ENCODE results near the gene ZC3H15. TPM values are rescaled to one million over a fixed set of nuclear protein-coding genes. Genes with fewer than 3 reads are reported as not detected.
A peak's percentile ranks its signal among the peaks of the same experiment; 100 is the strongest.
"Not testable (repeated sequence)": the region's sequence is repeated elsewhere in the genome, so short reads cannot be mapped to it uniquely, and the experiment has no call there.

The ZC3H15 gene
- total RNA-seq (2014; rRNA removed; shearing (Covaris generic)), result 116 and 132 TPM in 2 replicates
- polyA plus RNA-seq (2014; cell fraction: nucleus; rRNA removed), result 81.9 and 159 TPM in 2 replicates

GRCh38 chr2:186485871-186486650 lies at the start of gene ZC3H15:
ZC3H15 (plus strand) TSS chr2:186486260; CDS start chr2:186486383, 123 bp downstream.
- peak; percentile 97 for DNase-seq (ENCODE audit: extremely low read depth, low read depth)

GRCh38 chr2:186437719-186438118 lies 48.3 kb upstream of the ZC3H15 start:
- DNase-seq (ENCODE audit: extremely low read depth, low read depth), result no peak

- not testable (repeated sequence) for DNase-seq (ENCODE audit: extremely low read depth, low read depth)
These were observed 46.4 kb upstream of the ZC3H15 start for GRCh38 chr2:186439673-186440095.

- no peak for DNase-seq (ENCODE audit: extremely low read depth, low read depth)
These were observed 45.6 kb upstream of the ZC3H15 start for GRCh38 chr2:186440506-186440905.

- DNase-seq (ENCODE audit: extremely low read depth, low read depth), result no peak
These were observed 43.2 kb upstream of the ZC3H15 start for GRCh38 chr2:186442885-186443284.

GRCh38 chr2:186443851-186444250 lies 42.2 kb upstream of the ZC3H15 start:
- DNase-seq (ENCODE audit: extremely low read depth, low read depth), result no peak

- DNase-seq (ENCODE audit: extremely low read depth, low read depth), result no peak
These were observed 40.6 kb upstream of the ZC3H15 start for GRCh38 chr2:186445506-186445905.

GRCh38 chr2:186455613-186456012 lies 30.4 kb upstream of the ZC3H15 start:
- no peak for DNase-seq (ENCODE audit: extremely low read depth, low read depth)

GRCh38 chr2:186456941-186457340 lies 29.1 kb upstream of the ZC3H15 start:
- no peak for DNase-seq (ENCODE audit: extremely low read depth, low read depth)

GRCh38 chr2:186457908-186458307 lies 28.2 kb upstream of the ZC3H15 start:
- no peak for DNase-seq (ENCODE audit: extremely low read depth, low read depth)

GRCh38 chr2:186459009-186459408 lies 27.1 kb upstream of the ZC3H15 start:
- DNase-seq (ENCODE audit: extremely low read depth, low read depth), result peak; percentile 33

GRCh38 chr2:186460465-186460864 lies 25.6 kb upstream of the ZC3H15 start:
- DNase-seq (ENCODE audit: extremely low read depth, low read depth), result peak; percentile 14

- no peak for DNase-seq (ENCODE audit: extremely low read depth, low read depth)
These were observed 19.3 kb upstream of the ZC3H15 start for GRCh38 chr2:186466743-186467142.

- no peak for DNase-seq (ENCODE audit: extremely low read depth, low read depth)
These were observed 18.6 kb upstream of the ZC3H15 start for GRCh38 chr2:186467421-186467820.

- DNase-seq (ENCODE audit: extremely low read depth, low read depth), result not testable (repeated sequence)
These were observed 13.2 kb upstream of the ZC3H15 start for GRCh38 chr2:186472722-186473493.

- not testable (repeated sequence) for DNase-seq (ENCODE audit: extremely low read depth, low read depth)
These were observed 11.8 kb upstream of the ZC3H15 start for GRCh38 chr2:186474239-186474638.

- no peak for DNase-seq (ENCODE audit: extremely low read depth, low read depth)
These were observed 8.3 kb upstream of the ZC3H15 start for GRCh38 chr2:186477790-186478189.

- DNase-seq (ENCODE audit: extremely low read depth, low read depth), result no peak
These were observed 5.1 kb upstream of the ZC3H15 start for GRCh38 chr2:186480991-186481390.

- DNase-seq (ENCODE audit: extremely low read depth, low read depth), result no peak
These were observed 1.9 kb upstream of the ZC3H15 start for GRCh38 chr2:186484062-186484735.

- no peak for DNase-seq (ENCODE audit: extremely low read depth, low read depth)
These were observed 537 bp upstream of the ZC3H15 start for GRCh38 chr2:186485576-186485870.

All from NCI-H460 (cell line).